HCT116 (cell line): ENCODE measurements around the gene EHD1. TPM values are rescaled to one million over a fixed set of nuclear protein-coding genes. Genes with fewer than 3 reads are reported as not detected.

Experiments
- ATAC-seq: fragments of 200-7000 bp; cut with Tn5 transposase; 2 replicates; pipeline ENCODE4 v1.9.1; 2020; ENCODE audit warnings: mild to moderate bottlenecking, moderate library complexity
- BruUV-seq: library from RNA; stranded (reverse); fragments of 400-500 nt; replicated peaks from 2 replicates; lab custom pipeline; 2021; lab: Mats Ljungman, UMichigan
- CTCF ChIA-PET: fragments of 300-600 bp; sonication (Branson Sonifier 250); formaldehyde crosslinking; loops from one replicate; lab custom pipeline; 2021; ENCODE audit warnings: antibody characterized with exemption; lab: Charles Lee
- POLR2A ChIA-PET: fragments of 300-600, 350-600 bp; sonication (Branson Sonifier 250); formaldehyde crosslinking; loops from one replicate; lab custom pipeline; 2021; ENCODE audit warnings: antibody characterized with exemption; lab: Charles Lee
- RAD21 ChIA-PET, 2 experiments: fragments of 300-600 bp; sonication (Branson Sonifier 250); formaldehyde crosslinking; loops; one replicate each; lab custom pipeline; 2023; ENCODE audit warnings: low total read pairs in 2 of 2; ENCODE audit not compliant: uncharacterized antibody in 2 of 2, unreplicated experiment in 2 of 2, low non-redundant PET in 1 of 2; lab: Charles Lee
- DNase-seq: peaks from one replicate; pipeline ENCODE4 v3.0.0-alpha.2; 2010; ENCODE audit warnings: low read depth, low spot score
- H2AFZ ChIP-seq: fragments of 200-600 bp; shearing (Covaris generic), sonication (generic); 2 replicates; pipeline ENCODE4 v1.6.1; 2017; ENCODE audit warnings: low read depth, mixed run types, mixed read lengths, antibody characterized with exemption, low read length; ENCODE audit not compliant: poor library complexity, severe bottlenecking
- H3K27ac ChIP-seq: 2 replicates; pipeline ENCODE4 v1.5.1; 2012; ENCODE audit warnings: low read depth, low read length
- H3K27me3 ChIP-seq: fragments of 200-600 bp; sonication (generic); 2 replicates; pipeline ENCODE4 v1.6.1; 2016; ENCODE audit warnings: mixed run types, low read length, mixed read lengths; ENCODE audit not compliant: insufficient read depth
- H3K36me3 ChIP-seq, 2 experiments: fragments of 200-500 bp in 1 of 2; fragments of 200-600 bp in 1 of 2; sonication (Bioruptor generic) in 1 of 2; sonication (generic) in 1 of 2; 2 replicates each; pipeline versions ENCODE4 v1.5.1 to v1.6.1; 2014 to 2016; ENCODE audit warnings: low read length in 2 of 2, inconsistent platforms in 1 of 2, mixed read lengths in 1 of 2, mixed run types in 1 of 2; ENCODE audit not compliant: insufficient read depth in 2 of 2, control insufficient read depth in 1 of 2
- H3K4me1 ChIP-seq, 2 experiments: fragments of 200-600 bp in 1 of 2; sonication (generic) in 1 of 2; 2 replicates each; pipeline versions ENCODE4 v1.5.1 to v1.6.1; 2012 to 2017; ENCODE audit warnings: low read length in 2 of 2, inconsistent platforms in 1 of 2, mild to moderate bottlenecking in 1 of 2, mixed read lengths in 1 of 2, mixed run types in 1 of 2, moderate library complexity in 1 of 2; ENCODE audit not compliant: insufficient read depth in 2 of 2, control insufficient read depth in 1 of 2
- H3K4me2 ChIP-seq: fragments of 200-600 bp; sonication (generic); 2 replicates; pipeline ENCODE4 v1.6.1; 2017; ENCODE audit warnings: mixed run types, low read length, mixed read lengths
- H3K4me3 ChIP-seq, 2 experiments: fragments of 200-600 bp in 1 of 2; sonication (generic) in 1 of 2; replicated peaks in 1 of 2; 2 replicates each; pipeline ENCODE4 v1.5.1; 2011 to 2016; ENCODE audit warnings: low read length in 2 of 2, control low read depth in 1 of 2, low read depth in 1 of 2, mild to moderate bottlenecking in 1 of 2, mixed read lengths in 1 of 2, mixed run types in 1 of 2
- H3K79me2 ChIP-seq: fragments of 200-600 bp; sonication (generic); 2 replicates; pipeline ENCODE4 v1.6.1; 2017; ENCODE audit warnings: mild to moderate bottlenecking, mixed run types, low read length, moderate library complexity, mixed read lengths; ENCODE audit not compliant: insufficient read depth
- H3K9ac ChIP-seq: fragments of 200-600 bp; sonication (generic); 2 replicates; pipeline ENCODE4 v1.6.1; 2016; ENCODE audit warnings: low read length, mixed read lengths
- H3K9me2 ChIP-seq: fragments of 200-600 bp; sonication (generic), shearing (Covaris generic); 2 replicates; pipeline ENCODE4 v1.6.1; 2017; ENCODE audit warnings: mixed run types, mild to moderate bottlenecking, moderate library complexity; ENCODE audit not compliant: insufficient read depth
- H3K9me3 ChIP-seq, 2 experiments: fragments of 200-500 bp in 1 of 2; fragments of 200-600 bp in 1 of 2; sonication (Bioruptor generic) in 1 of 2; sonication (generic) in 1 of 2; 2 replicates each; pipeline ENCODE4 v1.6.1; 2014 to 2017; ENCODE audit warnings: low read length in 2 of 2, mixed read lengths in 2 of 2, inconsistent platforms in 1 of 2, low read depth in 1 of 2, mild to moderate bottlenecking in 1 of 2, mixed run types in 1 of 2, moderate library complexity in 1 of 2; ENCODE audit not compliant: control insufficient read depth in 1 of 2, insufficient read depth in 1 of 2
- H4K20me1 ChIP-seq: fragments of 200-600 bp; sonication (generic), shearing (Covaris generic); 2 replicates; pipeline ENCODE4 v1.6.1; 2017; ENCODE audit warnings: mixed run types, mild to moderate bottlenecking, moderate library complexity; ENCODE audit not compliant: insufficient read depth
- CEBPB ChIP-seq: IDR thresholded peaks from 2 replicates; pipeline ENCODE4 v1.6.1; 2012; ENCODE audit warnings: low read depth
- EGR1 ChIP-seq: IDR thresholded peaks from 2 replicates; pipeline ENCODE4 v1.6.1; 2012; ENCODE audit warnings: low read depth
- EZH2phosphoT487 ChIP-seq: fragments of 200-600 bp; IDR thresholded peaks from 2 replicates; pipeline ENCODE4 v1.6.1; 2018; ENCODE audit warnings: antibody characterized with exemption, borderline replicate concordance
- FOSL1 ChIP-seq: IDR thresholded peaks from 2 replicates; pipeline ENCODE4 v1.6.1; 2012; ENCODE audit warnings: low read depth
- JUND ChIP-seq: IDR thresholded peaks from 2 replicates; pipeline ENCODE4 v1.6.1; 2012
- POLR2A ChIP-seq: IDR thresholded peaks from 2 replicates; pipeline ENCODE4 v1.7.0; 2011; ENCODE audit warnings: borderline replicate concordance; ENCODE audit not compliant: insufficient read depth, insufficient read length; ENCODE audit errors: extremely low read depth
- POLR2AphosphoS5 ChIP-seq: IDR thresholded peaks from 2 replicates; pipeline ENCODE4 v1.6.1; 2011; ENCODE audit warnings: mild to moderate bottlenecking, low read depth, low read length, moderate library complexity
- RAD21 ChIP-seq: IDR thresholded peaks from 2 replicates; pipeline ENCODE4 v1.6.1; 2012; ENCODE audit warnings: low read depth, mild to moderate bottlenecking
- SIN3A ChIP-seq: IDR thresholded peaks from 2 replicates; pipeline ENCODE4 v1.6.1; 2012; ENCODE audit warnings: low read depth
- SP1 ChIP-seq: IDR thresholded peaks from 2 replicates; pipeline ENCODE4 v1.6.1; 2012; ENCODE audit warnings: low read depth
- SRF ChIP-seq: IDR thresholded peaks from 2 replicates; pipeline ENCODE4 v1.6.1; 2012; ENCODE audit warnings: low read depth
- TCF7L2 ChIP-seq: IDR thresholded peaks from 2 replicates; pipeline ENCODE4 v1.7.0; 2011; ENCODE audit warnings: borderline replicate concordance, inconsistent platforms; ENCODE audit not compliant: insufficient read depth, insufficient read length; ENCODE audit errors: extremely low read depth
- YY1 ChIP-seq: IDR thresholded peaks from 2 replicates; pipeline ENCODE4 v1.6.1; 2011; ENCODE audit warnings: low read length, low read depth, moderate library complexity, mild to moderate bottlenecking; ENCODE audit not compliant: insufficient replicate concordance; ENCODE audit errors: extremely low read depth
- ZBTB33 ChIP-seq: IDR thresholded peaks from 2 replicates; pipeline ENCODE4 v1.6.1; 2011; ENCODE audit warnings: mild to moderate bottlenecking, low read length, moderate library complexity; ENCODE audit not compliant: insufficient replicate concordance; ENCODE audit errors: extremely low read depth
- ZFX ChIP-seq: fragments of 450-650 bp; IDR thresholded peaks from 2 replicates; pipeline ENCODE4 v1.6.1; 2017
- intact Hi-C: fragments of 100-400 bp; cut with micrococcal nuclease; formaldehyde crosslinking; loops from 2 replicates; pipeline ENCODE4 v1.10.0; 2022
- total RNA-seq: library from RNA; stranded (reverse); gene quantifications from one replicate; pipeline ENCODE4 v1.2.1, GENCODE V29; 2021; ENCODE audit not compliant: unreplicated experiment
- TF ChIP-seq, protein P1 (sequence below): IDR thresholded peaks from 2 replicates; pipeline ENCODE4 v1.6.1; 2012; ENCODE audit warnings: low read depth
- TF ChIP-seq, protein P2 (sequence below), 3 experiments: fragments of 200-600 bp in 1 of 3; sonication (generic) in 1 of 3; IDR thresholded peaks in 2 of 3; conservative IDR thresholded peaks in 1 of 3; 2 replicates each; pipeline ENCODE4 v1.5.1; 2012 to 2017; ENCODE audit warnings: low read depth in 2 of 3, low read length in 2 of 3, antibody characterized with exemption in 1 of 3, borderline replicate concordance in 1 of 3, control low read depth in 1 of 3, mild to moderate bottlenecking in 1 of 3, mixed read lengths in 1 of 3, mixed run types in 1 of 3, moderate library complexity in 1 of 3; ENCODE audit not compliant: insufficient read depth in 1 of 3
- TF ChIP-seq, protein P3 (sequence below): IDR thresholded peaks from 2 replicates; pipeline ENCODE4 v1.6.1; 2012

The EHD1 gene
- total RNA-seq, 1 experiment from 2014 or later: 48.1 TPM

GRCh38 chr11:64833198-64833502 lies 45.3 kb downstream of the EHD1 start:
- H3K4me1 ChIP-seq: peaks cover 12 to 16% of the 10 kb centered on the region in 2 experiments
- ChIA-PET CTCF (no interaction called here), RAD21 (no interaction called here), POLR2A (no interaction called here)
- H3K27me3 ChIP-seq: no peaks in the 10 kb centered on the region
- BruUV-seq: no TSS peak
- H3K4me3 ChIP-seq: no peak overlapping the region
- H3K4me2 ChIP-seq: no peak overlapping the region
- no peaks in the 10 kb centered on the region for H3K9me3 ChIP-seq
- no peaks in the 10 kb centered on the region for H3K9me2 ChIP-seq
- intact Hi-C loops: no loop called here
- no peak for DNase-seq
- peaks cover 14 to 15% of the 10 kb centered on the region in 2 experiments; a peak in 3 of 4 replicates for H3K36me3 ChIP-seq
- TF ChIP-seq, protein P1, sequence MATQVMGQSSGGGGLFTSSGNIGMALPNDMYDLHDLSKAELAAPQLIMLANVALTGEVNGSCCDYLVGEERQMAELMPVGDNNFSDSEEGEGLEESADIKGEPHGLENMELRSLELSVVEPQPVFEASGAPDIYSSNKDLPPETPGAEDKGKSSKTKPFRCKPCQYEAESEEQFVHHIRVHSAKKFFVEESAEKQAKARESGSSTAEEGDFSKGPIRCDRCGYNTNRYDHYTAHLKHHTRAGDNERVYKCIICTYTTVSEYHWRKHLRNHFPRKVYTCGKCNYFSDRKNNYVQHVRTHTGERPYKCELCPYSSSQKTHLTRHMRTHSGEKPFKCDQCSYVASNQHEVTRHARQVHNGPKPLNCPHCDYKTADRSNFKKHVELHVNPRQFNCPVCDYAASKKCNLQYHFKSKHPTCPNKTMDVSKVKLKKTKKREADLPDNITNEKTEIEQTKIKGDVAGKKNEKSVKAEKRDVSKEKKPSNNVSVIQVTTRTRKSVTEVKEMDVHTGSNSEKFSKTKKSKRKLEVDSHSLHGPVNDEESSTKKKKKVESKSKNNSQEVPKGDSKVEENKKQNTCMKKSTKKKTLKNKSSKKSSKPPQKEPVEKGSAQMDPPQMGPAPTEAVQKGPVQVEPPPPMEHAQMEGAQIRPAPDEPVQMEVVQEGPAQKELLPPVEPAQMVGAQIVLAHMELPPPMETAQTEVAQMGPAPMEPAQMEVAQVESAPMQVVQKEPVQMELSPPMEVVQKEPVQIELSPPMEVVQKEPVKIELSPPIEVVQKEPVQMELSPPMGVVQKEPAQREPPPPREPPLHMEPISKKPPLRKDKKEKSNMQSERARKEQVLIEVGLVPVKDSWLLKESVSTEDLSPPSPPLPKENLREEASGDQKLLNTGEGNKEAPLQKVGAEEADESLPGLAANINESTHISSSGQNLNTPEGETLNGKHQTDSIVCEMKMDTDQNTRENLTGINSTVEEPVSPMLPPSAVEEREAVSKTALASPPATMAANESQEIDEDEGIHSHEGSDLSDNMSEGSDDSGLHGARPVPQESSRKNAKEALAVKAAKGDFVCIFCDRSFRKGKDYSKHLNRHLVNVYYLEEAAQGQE: no peak
- TF ChIP-seq SRF (no peak), SIN3A (no peak), FOSL1 (no peak), EZH2phosphoT487 (no peak), RAD21 (no peak), YY1 (no peak), ZBTB33 (no peak), POLR2AphosphoS5 (no peak), CEBPB (no peak), SP1 (no peak), JUND (no peak), POLR2A (no peak), EGR1 (no peak), ZFX (no peak), TCF7L2 (no peak)
- TF ChIP-seq, protein P2, sequence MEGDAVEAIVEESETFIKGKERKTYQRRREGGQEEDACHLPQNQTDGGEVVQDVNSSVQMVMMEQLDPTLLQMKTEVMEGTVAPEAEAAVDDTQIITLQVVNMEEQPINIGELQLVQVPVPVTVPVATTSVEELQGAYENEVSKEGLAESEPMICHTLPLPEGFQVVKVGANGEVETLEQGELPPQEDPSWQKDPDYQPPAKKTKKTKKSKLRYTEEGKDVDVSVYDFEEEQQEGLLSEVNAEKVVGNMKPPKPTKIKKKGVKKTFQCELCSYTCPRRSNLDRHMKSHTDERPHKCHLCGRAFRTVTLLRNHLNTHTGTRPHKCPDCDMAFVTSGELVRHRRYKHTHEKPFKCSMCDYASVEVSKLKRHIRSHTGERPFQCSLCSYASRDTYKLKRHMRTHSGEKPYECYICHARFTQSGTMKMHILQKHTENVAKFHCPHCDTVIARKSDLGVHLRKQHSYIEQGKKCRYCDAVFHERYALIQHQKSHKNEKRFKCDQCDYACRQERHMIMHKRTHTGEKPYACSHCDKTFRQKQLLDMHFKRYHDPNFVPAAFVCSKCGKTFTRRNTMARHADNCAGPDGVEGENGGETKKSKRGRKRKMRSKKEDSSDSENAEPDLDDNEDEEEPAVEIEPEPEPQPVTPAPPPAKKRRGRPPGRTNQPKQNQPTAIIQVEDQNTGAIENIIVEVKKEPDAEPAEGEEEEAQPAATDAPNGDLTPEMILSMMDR (IDR thresholded peaks at IDR 0.05 in 2 of 3, conservative IDR thresholded peaks at IDR 0.05 in 1 of 3; ENCODE audit: borderline replicate concordance in 1 of 3, insufficient read depth in 1 of 3, low read depth in 2 of 3, low read length in 2 of 3): no peak
- TF ChIP-seq, protein P3, sequence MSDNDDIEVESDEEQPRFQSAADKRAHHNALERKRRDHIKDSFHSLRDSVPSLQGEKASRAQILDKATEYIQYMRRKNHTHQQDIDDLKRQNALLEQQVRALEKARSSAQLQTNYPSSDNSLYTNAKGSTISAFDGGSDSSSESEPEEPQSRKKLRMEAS: no peak
- ATAC-seq: no peak
- H3K79me2 ChIP-seq: no peaks in the 10 kb centered on the region
- H3K27ac ChIP-seq: no peak overlapping the region
- no peaks in the 10 kb centered on the region for H4K20me1 ChIP-seq
- no peak overlapping the region for H2AFZ ChIP-seq
- H3K9ac ChIP-seq: no peak overlapping the region
